Measurements from ENCODE around the gene SMOC2.

GRCh38 chr6:168619560-168620314 is 178.8 kb downstream of the SMOC2 start:
- TF ChIP-seq, protein P1, sequence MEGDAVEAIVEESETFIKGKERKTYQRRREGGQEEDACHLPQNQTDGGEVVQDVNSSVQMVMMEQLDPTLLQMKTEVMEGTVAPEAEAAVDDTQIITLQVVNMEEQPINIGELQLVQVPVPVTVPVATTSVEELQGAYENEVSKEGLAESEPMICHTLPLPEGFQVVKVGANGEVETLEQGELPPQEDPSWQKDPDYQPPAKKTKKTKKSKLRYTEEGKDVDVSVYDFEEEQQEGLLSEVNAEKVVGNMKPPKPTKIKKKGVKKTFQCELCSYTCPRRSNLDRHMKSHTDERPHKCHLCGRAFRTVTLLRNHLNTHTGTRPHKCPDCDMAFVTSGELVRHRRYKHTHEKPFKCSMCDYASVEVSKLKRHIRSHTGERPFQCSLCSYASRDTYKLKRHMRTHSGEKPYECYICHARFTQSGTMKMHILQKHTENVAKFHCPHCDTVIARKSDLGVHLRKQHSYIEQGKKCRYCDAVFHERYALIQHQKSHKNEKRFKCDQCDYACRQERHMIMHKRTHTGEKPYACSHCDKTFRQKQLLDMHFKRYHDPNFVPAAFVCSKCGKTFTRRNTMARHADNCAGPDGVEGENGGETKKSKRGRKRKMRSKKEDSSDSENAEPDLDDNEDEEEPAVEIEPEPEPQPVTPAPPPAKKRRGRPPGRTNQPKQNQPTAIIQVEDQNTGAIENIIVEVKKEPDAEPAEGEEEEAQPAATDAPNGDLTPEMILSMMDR (IDR thresholded peaks at IDR 0.05), result no peak
- TF ChIP-seq POLR2A (IDR thresholded peaks at IDR 0.05), result no peak
